Lower leg skin (tissue), 3 donors: ENCODE results near the gene EI24.

Experiments
- CTCF ChIP-seq, 3 donors: fragments of 450-650 bp; IDR thresholded peaks; one replicate each; pipeline ENCODE4 v1.5.1; 2016; ENCODE audit warnings: antibody characterized with exemption in 3 of 3, mild to moderate bottlenecking in 3 of 3, moderate library complexity in 2 of 3
- POLR2A ChIP-seq, 2 donors: fragments of 450-650 bp; IDR thresholded peaks; one replicate each; pipeline ENCODE4 v1.6.1; 2016 to 2017; ENCODE audit warnings: antibody characterized with exemption in 2 of 2, mild to moderate bottlenecking in 1 of 2, moderate library complexity in 1 of 2

DNA sequence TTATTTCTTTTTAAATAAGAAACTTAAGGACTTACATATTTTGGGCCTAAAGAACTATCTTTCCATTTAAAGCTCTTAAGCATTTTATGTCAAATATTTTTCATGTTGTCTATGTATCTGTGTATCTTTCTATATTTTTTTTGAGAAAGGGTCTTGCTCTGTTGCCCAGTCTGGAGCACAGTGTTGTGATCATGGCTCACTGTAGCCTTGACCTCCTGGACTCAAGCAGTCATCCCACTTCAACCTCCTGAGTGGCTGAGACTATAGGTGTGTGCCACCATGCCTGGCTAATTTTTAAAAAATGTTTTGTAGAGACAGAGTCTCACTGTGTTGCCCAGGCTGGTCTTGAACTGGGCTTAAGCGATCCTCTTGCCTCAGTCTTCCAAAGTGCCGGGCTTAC is 31.4 kb downstream of the EI24 start:
- TF ChIP-seq POLR2A (IDR thresholded peaks at IDR 0.05) (no peak), CTCF (IDR thresholded peaks at IDR 0.05) (no peak)
